Nephron progenitor cell (in vitro differentiated cells): ENCODE results near the gene GGT7.

ENCODE experiments used
- DNase-seq: peaks from one replicate; pipeline ENCODE4 v3.0.0; 2021
- H3K27ac Mint-ChIP-seq: 2 replicates; pipeline ENCODE4 v1.8.0; 2021; ENCODE audit warnings: mild to moderate bottlenecking, moderate library complexity, mixed read lengths
- H3K27me3 Mint-ChIP-seq: 2 replicates; pipeline ENCODE4 v1.8.0; 2021; ENCODE audit warnings: mild to moderate bottlenecking, low read depth, mixed read lengths; ENCODE audit not compliant: poor library complexity
- H3K36me3 Mint-ChIP-seq: 2 replicates; pipeline ENCODE4 v1.8.0; 2021; ENCODE audit warnings: low read depth, mixed read lengths
- H3K4me1 Mint-ChIP-seq: 2 replicates; pipeline ENCODE4 v1.8.0; 2021; ENCODE audit warnings: mixed read lengths
- H3K4me3 Mint-ChIP-seq: 2 replicates; pipeline ENCODE4 v1.8.0; 2021; ENCODE audit warnings: mild to moderate bottlenecking, moderate library complexity, mixed read lengths
- H3K9me3 Mint-ChIP-seq: 2 replicates; pipeline ENCODE4 v1.8.0; 2021; ENCODE audit warnings: mild to moderate bottlenecking, moderate library complexity, mixed read lengths
- TF ChIP-seq, protein P1 (sequence below): fragments of 200-600 bp; sonication (generic); IDR thresholded peaks from 2 replicates; pipeline ENCODE4 v1.5.0; 2021; ENCODE audit warnings: antibody characterized with exemption

The GGT7 gene

GRCh38 chr20:34824806-34825529, 47.7 kb downstream of the GGT7 start:
- peaks cover 9% of the 10 kb centered on the region for H3K9me3 Mint-ChIP-seq
- peak; percentile 78 for DNase-seq

DNA sequence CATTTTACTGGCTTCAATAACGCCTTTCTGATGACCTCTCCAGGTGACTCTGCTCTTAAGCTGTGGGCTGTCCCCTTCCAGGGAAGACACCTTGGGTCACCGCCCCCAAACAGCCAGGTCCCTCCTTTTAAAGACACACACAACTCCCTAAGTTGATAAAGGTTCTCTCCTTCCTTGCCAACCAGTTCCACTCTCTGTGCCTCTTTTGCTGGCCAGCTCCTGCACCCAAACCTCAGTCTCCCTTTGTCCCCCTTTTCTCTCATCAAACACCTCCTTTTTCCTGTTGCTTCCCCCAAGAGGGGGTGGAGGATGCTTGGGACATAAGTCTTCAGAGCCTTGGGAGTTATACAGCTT, 48.2 kb downstream of the GGT7 start:
- TF ChIP-seq, protein P1, sequence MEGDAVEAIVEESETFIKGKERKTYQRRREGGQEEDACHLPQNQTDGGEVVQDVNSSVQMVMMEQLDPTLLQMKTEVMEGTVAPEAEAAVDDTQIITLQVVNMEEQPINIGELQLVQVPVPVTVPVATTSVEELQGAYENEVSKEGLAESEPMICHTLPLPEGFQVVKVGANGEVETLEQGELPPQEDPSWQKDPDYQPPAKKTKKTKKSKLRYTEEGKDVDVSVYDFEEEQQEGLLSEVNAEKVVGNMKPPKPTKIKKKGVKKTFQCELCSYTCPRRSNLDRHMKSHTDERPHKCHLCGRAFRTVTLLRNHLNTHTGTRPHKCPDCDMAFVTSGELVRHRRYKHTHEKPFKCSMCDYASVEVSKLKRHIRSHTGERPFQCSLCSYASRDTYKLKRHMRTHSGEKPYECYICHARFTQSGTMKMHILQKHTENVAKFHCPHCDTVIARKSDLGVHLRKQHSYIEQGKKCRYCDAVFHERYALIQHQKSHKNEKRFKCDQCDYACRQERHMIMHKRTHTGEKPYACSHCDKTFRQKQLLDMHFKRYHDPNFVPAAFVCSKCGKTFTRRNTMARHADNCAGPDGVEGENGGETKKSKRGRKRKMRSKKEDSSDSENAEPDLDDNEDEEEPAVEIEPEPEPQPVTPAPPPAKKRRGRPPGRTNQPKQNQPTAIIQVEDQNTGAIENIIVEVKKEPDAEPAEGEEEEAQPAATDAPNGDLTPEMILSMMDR = no peak
- H3K27me3 Mint-ChIP-seq = peaks cover 9% of the 10 kb centered on the region
- peaks cover 9% of the 10 kb centered on the region for H3K9me3 Mint-ChIP-seq
- peak overlapping the region; percentile 100 for H3K4me3 Mint-ChIP-seq
- H3K27ac Mint-ChIP-seq = peak overlapping the region; percentile 99
- H3K36me3 Mint-ChIP-seq = peaks cover 32% of the 10 kb centered on the region
- H3K4me1 Mint-ChIP-seq = peaks cover 34% of the 10 kb centered on the region
- peak; percentile 51 for DNase-seq

More at GRCh38 chr20:34824806-34825529, 47.7 kb downstream of the GGT7 start:
- Mint-ChIP-seq H3K36me3 (peaks cover 32% of the 10 kb centered on the region), H3K4me1 (peaks cover 34% of the 10 kb centered on the region), H3K27ac (peak overlapping the region; percentile 99), H3K4me3 (peak overlapping the region; percentile 100), H3K27me3 (peaks cover 14% of the 10 kb centered on the region)
- TF ChIP-seq, protein P1 = no peak

DNA sequence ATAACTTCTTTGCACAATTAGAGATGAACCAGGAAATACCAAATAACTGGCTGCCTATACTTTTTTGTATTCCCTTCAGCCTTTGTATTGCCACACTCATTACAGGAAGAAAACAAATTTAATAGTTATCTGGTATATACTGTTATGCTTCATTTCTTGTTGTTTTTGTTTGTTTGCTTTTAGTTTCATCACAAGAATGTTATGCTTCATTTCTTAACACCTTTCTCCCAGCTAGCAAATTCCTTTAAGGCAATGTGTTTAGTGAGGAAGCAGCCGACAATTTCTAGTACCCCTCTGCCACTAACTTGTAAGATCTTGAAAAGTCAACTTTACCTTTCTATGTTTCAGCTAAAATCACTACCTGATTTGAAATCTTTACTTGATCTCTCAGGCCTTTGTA, 48.6 kb downstream of the GGT7 start:
- peak overlapping the region; percentile 100 for H3K4me3 Mint-ChIP-seq
- TF ChIP-seq, protein P1 = no peak
- peaks cover 9% of the 10 kb centered on the region for H3K27me3 Mint-ChIP-seq
- peaks cover 32% of the 10 kb centered on the region for H3K36me3 Mint-ChIP-seq
- peaks cover 34% of the 10 kb centered on the region for H3K4me1 Mint-ChIP-seq
- no peak for DNase-seq
- H3K9me3 Mint-ChIP-seq = peaks cover 9% of the 10 kb centered on the region
- H3K27ac Mint-ChIP-seq = peak overlapping the region; percentile 99

DNA sequence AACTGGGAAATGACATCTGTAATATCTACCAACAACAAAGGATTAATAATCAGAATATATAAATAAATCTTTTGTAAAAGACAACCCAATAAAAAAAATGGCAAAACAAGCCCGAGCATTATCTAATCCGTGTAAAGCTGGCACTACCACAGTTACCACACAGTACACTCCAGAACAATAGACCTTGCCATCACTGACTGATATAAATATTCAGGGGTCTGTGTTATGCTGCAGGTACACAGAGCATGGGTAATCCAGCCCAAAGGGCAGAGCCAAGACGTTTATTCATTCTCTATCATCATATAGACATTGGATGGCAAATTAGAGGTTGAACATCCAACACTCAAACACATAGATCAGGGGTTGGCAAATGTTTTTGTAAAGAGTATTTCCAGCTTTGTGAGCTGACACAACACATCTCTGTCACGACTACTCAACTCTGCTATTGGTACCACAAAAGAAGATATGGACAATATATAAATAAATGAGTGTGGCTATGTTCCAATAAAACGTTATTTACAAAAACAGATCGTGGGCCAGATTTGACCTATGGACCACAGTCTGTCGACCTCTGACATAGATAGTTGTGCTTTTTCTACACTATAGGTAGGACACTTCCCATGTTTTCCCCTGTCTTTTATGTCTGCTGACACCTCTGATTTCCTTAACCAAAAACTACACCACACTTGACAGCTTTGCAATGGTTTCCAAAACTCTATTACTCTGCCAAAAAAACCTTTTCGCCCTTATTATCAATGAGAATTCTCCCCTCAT, 51.7 kb downstream of the GGT7 start:
- no peak overlapping the region for H3K27ac Mint-ChIP-seq
- peaks cover 10% of the 10 kb centered on the region for H3K9me3 Mint-ChIP-seq
- H3K4me1 Mint-ChIP-seq = peaks cover 46% of the 10 kb centered on the region
- H3K36me3 Mint-ChIP-seq = peaks cover 35% of the 10 kb centered on the region
- no peak overlapping the region for H3K4me3 Mint-ChIP-seq
- TF ChIP-seq, protein P1 = no peak
- no peak for DNase-seq
- no peaks in the 10 kb centered on the region for H3K27me3 Mint-ChIP-seq

DNA sequence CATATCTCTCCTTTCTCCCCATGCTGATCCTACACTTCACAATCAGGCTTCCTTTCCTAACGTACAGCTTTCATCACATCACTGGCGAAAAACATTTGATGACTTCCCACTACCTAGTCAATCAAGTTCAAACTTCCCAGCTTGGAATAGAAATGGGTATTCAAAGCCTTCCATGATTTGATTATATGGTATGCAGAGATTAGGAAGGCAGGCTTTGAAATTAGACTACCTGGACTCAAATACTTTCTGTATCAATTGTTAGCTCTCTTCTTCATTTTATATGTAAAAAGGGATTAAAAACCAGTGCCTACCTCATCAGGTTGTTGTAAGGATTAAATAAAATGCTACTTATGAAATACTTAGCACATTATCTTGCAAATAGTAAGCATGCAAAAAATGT, 54.9 kb downstream of the GGT7 start:
- Mint-ChIP-seq H3K9me3 (peaks cover 13% of the 10 kb centered on the region), H3K27me3 (no peaks in the 10 kb centered on the region), H3K4me1 (peaks cover 32% of the 10 kb centered on the region), H3K27ac (no peak overlapping the region), H3K4me3 (no peak overlapping the region), H3K36me3 (peaks cover 37% of the 10 kb centered on the region)
- TF ChIP-seq, protein P1 = no peak
- DNase-seq = no peak
